ENCODE results near the gene KCTD19.
A peak's percentile ranks its signal among the peaks of the same experiment; 100 is the strongest.

DNA sequence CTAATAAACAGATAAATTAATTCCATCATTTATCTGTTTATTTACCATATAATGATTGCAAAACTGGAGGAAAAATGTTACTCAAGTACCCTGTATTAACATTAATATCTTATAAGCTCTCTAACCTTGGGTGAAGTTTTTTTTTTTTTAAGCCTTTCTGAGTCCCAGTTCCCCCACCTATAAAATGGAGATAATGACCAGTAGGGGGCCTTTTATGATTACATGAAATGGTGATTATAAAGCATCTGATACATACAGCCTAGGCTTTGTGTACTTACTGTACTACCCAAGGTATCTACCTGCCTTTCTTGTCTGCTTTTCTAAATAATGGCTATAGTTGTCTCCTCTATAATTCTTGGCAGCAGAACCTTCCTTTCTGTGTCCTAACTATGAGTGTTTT is 22.6 kb upstream of the KCTD19 start:
- TF ChIP-seq, protein P1, sequence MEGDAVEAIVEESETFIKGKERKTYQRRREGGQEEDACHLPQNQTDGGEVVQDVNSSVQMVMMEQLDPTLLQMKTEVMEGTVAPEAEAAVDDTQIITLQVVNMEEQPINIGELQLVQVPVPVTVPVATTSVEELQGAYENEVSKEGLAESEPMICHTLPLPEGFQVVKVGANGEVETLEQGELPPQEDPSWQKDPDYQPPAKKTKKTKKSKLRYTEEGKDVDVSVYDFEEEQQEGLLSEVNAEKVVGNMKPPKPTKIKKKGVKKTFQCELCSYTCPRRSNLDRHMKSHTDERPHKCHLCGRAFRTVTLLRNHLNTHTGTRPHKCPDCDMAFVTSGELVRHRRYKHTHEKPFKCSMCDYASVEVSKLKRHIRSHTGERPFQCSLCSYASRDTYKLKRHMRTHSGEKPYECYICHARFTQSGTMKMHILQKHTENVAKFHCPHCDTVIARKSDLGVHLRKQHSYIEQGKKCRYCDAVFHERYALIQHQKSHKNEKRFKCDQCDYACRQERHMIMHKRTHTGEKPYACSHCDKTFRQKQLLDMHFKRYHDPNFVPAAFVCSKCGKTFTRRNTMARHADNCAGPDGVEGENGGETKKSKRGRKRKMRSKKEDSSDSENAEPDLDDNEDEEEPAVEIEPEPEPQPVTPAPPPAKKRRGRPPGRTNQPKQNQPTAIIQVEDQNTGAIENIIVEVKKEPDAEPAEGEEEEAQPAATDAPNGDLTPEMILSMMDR (IDR thresholded peaks at IDR 0.05; ENCODE audit: low read depth, low read length): peak; percentile 61
- no peak for TF ChIP-seq EZH2phosphoT487 (IDR thresholded peaks at IDR 0.05; ENCODE audit: low read depth)
